ENCODE data around the gene CAMK2N2. TPM values are rescaled to one million over a fixed set of nuclear protein-coding genes. Genes with fewer than 3 reads are reported as not detected.

The CAMK2N2 gene
- total RNA-seq, 1 experiment from 2014 or later, result 0.13 TPM

- no peak for DNase-seq (ENCODE audit: low read depth in 1 of 2, low spot score in 2 of 2)
- Histone ChIP-seq H3K4me1 (replicated peaks) (peaks cover 18% of the 10 kb centered on the region), H3K36me3 (no peaks in the 10 kb centered on the region), H3K9me3 (replicated peaks) (peaks cover 3% of the 10 kb centered on the region; the same call in 1 of the 2 replicates), H3K27me3 (replicated peaks) (peaks cover 42% of the 10 kb centered on the region), H3K4me3 (no peak overlapping the region), H3K27ac (no peak overlapping the region)
Measured at GRCh38 chr3:184231671-184232070, 29.7 kb downstream of the CAMK2N2 start.

- no peak for DNase-seq (ENCODE audit: low read depth in 1 of 2, low spot score in 2 of 2)
- peaks cover 18% of the 10 kb centered on the region for H3K4me1 ChIP-seq (replicated peaks)
- H3K27ac ChIP-seq, result no peak overlapping the region
- H3K4me3 ChIP-seq, result no peak overlapping the region
- H3K9me3 ChIP-seq (replicated peaks), result peaks cover 3% of the 10 kb centered on the region; the same call in 1 of the 2 replicates
- H3K27me3 ChIP-seq (replicated peaks), result peaks cover 42% of the 10 kb centered on the region
- H3K36me3 ChIP-seq, result no peaks in the 10 kb centered on the region
Measured at GRCh38 chr3:184230603-184231528, 30.5 kb downstream of the CAMK2N2 start.

GRCh38 chr3:184230081-184230602 lies 31.2 kb downstream of the CAMK2N2 start:
- H3K27me3 ChIP-seq (replicated peaks), result peaks cover 42% of the 10 kb centered on the region

GRCh38 chr3:184229394-184230080 lies 31.8 kb downstream of the CAMK2N2 start, which contains the start of gene VWA5B2:
TSS of gene VWA5B2 (plus strand) at chr3:184229585. CDS start at chr3:184230529, 944 bp downstream.
- Histone ChIP-seq H3K4me3 (peak within 1 kb of the TSS; percentile 24), H3K36me3 (no peaks in the 10 kb centered on the region), H3K27me3 (replicated peaks) (peaks cover 42% of the 10 kb centered on the region), H3K27ac (no peak within 1 kb of the TSS), H3K9me3 (replicated peaks) (peaks cover 3% of the 10 kb centered on the region; the same call in 1 of the 2 replicates), H3K4me1 (replicated peaks) (peaks cover 18% of the 10 kb centered on the region)
- peak; percentile 45 to 64 for DNase-seq (ENCODE audit: low read depth in 1 of 2, low spot score in 2 of 2)

More at GRCh38 chr3:184230081-184230602, 31.2 kb downstream of the CAMK2N2 start:
- no peak overlapping the region for H3K27ac ChIP-seq
- H3K4me3 ChIP-seq, result no peak overlapping the region
- no peaks in the 10 kb centered on the region for H3K36me3 ChIP-seq
- peaks cover 18% of the 10 kb centered on the region for H3K4me1 ChIP-seq (replicated peaks)
- H3K9me3 ChIP-seq (replicated peaks), result peaks cover 3% of the 10 kb centered on the region; the same call in 1 of the 2 replicates
- DNase-seq (ENCODE audit: low read depth in 1 of 2, low spot score in 2 of 2), result no peak

- no peak overlapping the region for H3K27ac ChIP-seq
- peaks cover 18% of the 10 kb centered on the region for H3K4me1 ChIP-seq (replicated peaks)
- H3K4me3 ChIP-seq, result no peak overlapping the region
- peaks cover 3% of the 10 kb centered on the region; the same call in 1 of the 2 replicates for H3K9me3 ChIP-seq (replicated peaks)
- peaks cover 42% of the 10 kb centered on the region for H3K27me3 ChIP-seq (replicated peaks)
- H3K36me3 ChIP-seq, result no peaks in the 10 kb centered on the region
- no peak for DNase-seq (ENCODE audit: low read depth in 1 of 2, low spot score in 2 of 2)
Measured at GRCh38 chr3:184228376-184229137, 32.8 kb downstream of the CAMK2N2 start.

GRCh38 chr3:184227481-184227935 lies 33.8 kb downstream of the CAMK2N2 start:
- no peaks in the 10 kb centered on the region for H3K36me3 ChIP-seq
- peaks cover 42% of the 10 kb centered on the region for H3K27me3 ChIP-seq (replicated peaks)
- H3K9me3 ChIP-seq (replicated peaks), result peaks cover 3% of the 10 kb centered on the region; the same call in 1 of the 2 replicates
- no peak for DNase-seq (ENCODE audit: low read depth in 1 of 2, low spot score in 2 of 2)
- no peak overlapping the region for H3K4me3 ChIP-seq
- no peak overlapping the region for H3K27ac ChIP-seq
- H3K4me1 ChIP-seq (replicated peaks), result peaks cover 18% of the 10 kb centered on the region

- H3K4me3 ChIP-seq, result no peak overlapping the region
- 0 out of 2 replicates have a peak, but pooled peaks cover 3% of the 10 kb centered on the region for H3K9me3 ChIP-seq (replicated peaks)
- no peak for DNase-seq (ENCODE audit: low read depth in 1 of 2, low spot score in 2 of 2)
Measured at GRCh38 chr3:184223946-184224345, 37.4 kb downstream of the CAMK2N2 start.

GRCh38 chr3:184222521-184222920 lies 38.8 kb downstream of the CAMK2N2 start:
- no peak overlapping the region for H3K27ac ChIP-seq
- peaks cover 4% of the 10 kb centered on the region; the same call in 1 of the 2 replicates for H3K4me1 ChIP-seq (replicated peaks)
- no peak overlapping the region for H3K4me3 ChIP-seq
- H3K36me3 ChIP-seq, result no peaks in the 10 kb centered on the region
- no peaks in the 10 kb centered on the region; the same call in 1 of the 2 replicates for H3K27me3 ChIP-seq (replicated peaks)
- DNase-seq (ENCODE audit: low read depth in 1 of 2, low spot score in 2 of 2), result no peak
- H3K9me3 ChIP-seq (replicated peaks), result no peaks in the 10 kb centered on the region

More at GRCh38 chr3:184223946-184224345, 37.4 kb downstream of the CAMK2N2 start:
- Histone ChIP-seq H3K27ac (no peak overlapping the region), H3K27me3 (replicated peaks) (peaks cover 7% of the 10 kb centered on the region), H3K4me1 (replicated peaks) (peaks cover 4% of the 10 kb centered on the region; the same call in 1 of the 2 replicates), H3K36me3 (no peaks in the 10 kb centered on the region)

GRCh38 chr3:184218814-184219213 lies 42.5 kb downstream of the CAMK2N2 start:
- no peak for DNase-seq (ENCODE audit: low read depth in 1 of 2, low spot score in 2 of 2)
- Histone ChIP-seq H3K9me3 (replicated peaks) (no peaks in the 10 kb centered on the region), H3K36me3 (no peaks in the 10 kb centered on the region), H3K27me3 (replicated peaks) (peaks cover 4% of the 10 kb centered on the region; the same call in 1 of the 2 replicates), H3K27ac (no peak overlapping the region), H3K4me3 (no peak overlapping the region), H3K4me1 (replicated peaks) (peaks cover 4% of the 10 kb centered on the region; the same call in 1 of the 2 replicates)

GRCh38 chr3:184211718-184212117 lies 49.6 kb downstream of the CAMK2N2 start:
- Histone ChIP-seq H3K4me1 (replicated peaks) (no peaks in the 10 kb centered on the region), H3K36me3 (no peaks in the 10 kb centered on the region), H3K4me3 (no peak overlapping the region), H3K27me3 (replicated peaks) (peaks cover 13% of the 10 kb centered on the region), H3K27ac (no peak overlapping the region), H3K9me3 (replicated peaks) (no peaks in the 10 kb centered on the region)
- no peak for DNase-seq (ENCODE audit: low read depth in 1 of 2, low spot score in 2 of 2)

- Histone ChIP-seq H3K27ac (no peak overlapping the region), H3K4me3 (no peak overlapping the region)
Measured at GRCh38 chr3:184211297-184211696, 50.1 kb downstream of the CAMK2N2 start.

More at GRCh38 chr3:184211297-184211696, 50.1 kb downstream of the CAMK2N2 start:
- no peaks in the 10 kb centered on the region for H3K36me3 ChIP-seq
- DNase-seq (ENCODE audit: low read depth in 1 of 2, low spot score in 2 of 2), result no peak
- no peaks in the 10 kb centered on the region for H3K4me1 ChIP-seq (replicated peaks)
- no peaks in the 10 kb centered on the region for H3K9me3 ChIP-seq (replicated peaks)
- H3K27me3 ChIP-seq (replicated peaks), result peaks cover 16% of the 10 kb centered on the region

All from SJSA1 (cell line).